ENCODE results near the gene OSBPL10.

Gene OSBPL10

DNA sequence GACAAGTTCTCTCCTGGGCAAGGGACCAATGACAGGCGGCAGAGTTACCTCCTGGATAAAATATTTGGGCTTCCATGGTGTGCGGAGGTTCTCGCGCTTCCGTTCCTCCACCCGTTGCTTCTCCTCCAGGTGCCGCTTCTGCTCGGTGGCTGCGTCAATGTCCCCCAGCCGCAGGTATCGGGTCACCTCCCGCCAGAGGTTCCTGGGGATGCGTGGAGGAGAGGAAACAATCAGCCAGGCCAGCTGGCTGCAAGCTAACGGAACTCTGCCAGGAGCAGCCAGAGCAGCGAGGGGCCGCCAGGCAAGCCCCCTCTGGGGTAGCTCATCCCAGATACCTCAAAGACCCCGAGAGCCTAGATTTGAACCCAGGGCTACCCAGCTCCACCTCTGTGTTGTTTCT is 317.0 kb downstream of the OSBPL10 start:
- H3K4me3 ChIP-seq (ENCODE audit: low read depth, low read length), result no peak overlapping the region
- DNase-seq (ENCODE audit: low read depth), result no peak
- TF ChIP-seq, protein P1, sequence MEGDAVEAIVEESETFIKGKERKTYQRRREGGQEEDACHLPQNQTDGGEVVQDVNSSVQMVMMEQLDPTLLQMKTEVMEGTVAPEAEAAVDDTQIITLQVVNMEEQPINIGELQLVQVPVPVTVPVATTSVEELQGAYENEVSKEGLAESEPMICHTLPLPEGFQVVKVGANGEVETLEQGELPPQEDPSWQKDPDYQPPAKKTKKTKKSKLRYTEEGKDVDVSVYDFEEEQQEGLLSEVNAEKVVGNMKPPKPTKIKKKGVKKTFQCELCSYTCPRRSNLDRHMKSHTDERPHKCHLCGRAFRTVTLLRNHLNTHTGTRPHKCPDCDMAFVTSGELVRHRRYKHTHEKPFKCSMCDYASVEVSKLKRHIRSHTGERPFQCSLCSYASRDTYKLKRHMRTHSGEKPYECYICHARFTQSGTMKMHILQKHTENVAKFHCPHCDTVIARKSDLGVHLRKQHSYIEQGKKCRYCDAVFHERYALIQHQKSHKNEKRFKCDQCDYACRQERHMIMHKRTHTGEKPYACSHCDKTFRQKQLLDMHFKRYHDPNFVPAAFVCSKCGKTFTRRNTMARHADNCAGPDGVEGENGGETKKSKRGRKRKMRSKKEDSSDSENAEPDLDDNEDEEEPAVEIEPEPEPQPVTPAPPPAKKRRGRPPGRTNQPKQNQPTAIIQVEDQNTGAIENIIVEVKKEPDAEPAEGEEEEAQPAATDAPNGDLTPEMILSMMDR (conservative IDR thresholded peaks at IDR 0.05; ENCODE audit: low read depth, low read length), result no peak

GRCh38 chr3:31661993-31662670 is 318.9 kb downstream of the OSBPL10 start:
- TF ChIP-seq, protein P1 (conservative IDR thresholded peaks at IDR 0.05; ENCODE audit: low read depth, low read length), result no peak
- no peak for DNase-seq (ENCODE audit: low read depth)
- no peak overlapping the region for H3K4me3 ChIP-seq (ENCODE audit: low read depth, low read length)

GRCh38 chr3:31661286-31661685 is 319.8 kb downstream of the OSBPL10 start:
- no peak for DNase-seq (ENCODE audit: low read depth)
- TF ChIP-seq, protein P1 (conservative IDR thresholded peaks at IDR 0.05; ENCODE audit: low read depth, low read length), result no peak

DNA sequence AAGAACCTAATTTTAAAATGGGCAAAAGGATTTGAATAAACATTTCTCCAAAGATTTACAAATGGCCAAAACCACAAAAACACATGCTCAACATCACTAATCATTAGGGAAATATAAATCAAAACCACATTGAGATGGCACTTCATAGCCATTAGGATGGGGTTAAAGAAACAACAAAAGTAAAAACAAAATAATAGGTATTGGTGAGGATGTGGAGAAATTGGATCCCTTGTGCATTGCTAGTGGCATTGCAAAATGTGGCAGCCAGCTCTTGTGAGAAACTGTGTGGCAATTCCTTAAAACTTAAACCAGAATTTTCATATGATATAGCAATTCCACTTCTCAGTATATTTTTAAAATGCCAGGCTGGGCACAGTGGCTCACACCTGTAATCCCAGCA is 321.8 kb downstream of the OSBPL10 start:
- no peak overlapping the region for H3K4me3 ChIP-seq (ENCODE audit: low read depth, low read length)
- TF ChIP-seq, protein P1 (conservative IDR thresholded peaks at IDR 0.05; ENCODE audit: low read depth, low read length), result no peak
- DNase-seq (ENCODE audit: low read depth), result no peak

More at GRCh38 chr3:31661286-31661685, 319.8 kb downstream of the OSBPL10 start:
- no peak overlapping the region for H3K4me3 ChIP-seq (ENCODE audit: low read depth, low read length)

GRCh38 chr3:31654998-31655397 is 326.1 kb downstream of the OSBPL10 start:
- no peak overlapping the region for H3K4me3 ChIP-seq (ENCODE audit: low read depth, low read length)
- TF ChIP-seq, protein P1 (conservative IDR thresholded peaks at IDR 0.05; ENCODE audit: low read depth, low read length), result no peak
- no peak for DNase-seq (ENCODE audit: low read depth)

GRCh38 chr3:31653464-31653863 is 327.6 kb downstream of the OSBPL10 start:
- TF ChIP-seq, protein P1 (conservative IDR thresholded peaks at IDR 0.05; ENCODE audit: low read depth, low read length), result no peak
- no peak overlapping the region for H3K4me3 ChIP-seq (ENCODE audit: low read depth, low read length)
- no peak for DNase-seq (ENCODE audit: low read depth)

DNA sequence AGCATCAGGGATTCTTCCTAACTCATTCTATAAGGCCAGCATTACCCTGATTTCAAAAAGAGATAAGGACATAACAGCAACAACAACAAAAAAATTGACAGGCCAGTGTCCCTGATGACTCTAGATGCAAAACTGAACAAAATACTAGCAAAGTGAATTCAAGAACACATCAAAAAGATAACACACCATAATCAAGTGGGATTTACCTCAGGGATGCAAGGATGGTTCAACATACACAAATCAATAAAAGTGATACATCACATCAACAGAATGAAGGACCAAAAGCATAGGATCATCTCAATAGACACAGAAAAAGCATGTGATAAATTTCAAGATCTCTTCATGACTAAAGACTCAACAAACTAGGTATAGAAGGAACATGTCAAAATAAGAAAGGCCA is 328.8 kb downstream of the OSBPL10 start:
- no peak for DNase-seq (ENCODE audit: low read depth)
- TF ChIP-seq, protein P1 (conservative IDR thresholded peaks at IDR 0.05; ENCODE audit: low read depth, low read length), result no peak
- H3K4me3 ChIP-seq (ENCODE audit: low read depth, low read length), result no peak overlapping the region

Measured in choroid plexus epithelial cell (primary cell).